IMR-90 (cell line): ENCODE results near the gene CNOT6. TPM values are rescaled to one million over a fixed set of nuclear protein-coding genes. Genes with fewer than 3 reads are reported as not detected.

Source experiments
- ATAC-seq: fragments of 200-7000 bp; cut with Tn5 transposase; 2 replicates; pipeline ENCODE4 v1.9.1; 2020; ENCODE audit warnings: low read depth, mild to moderate bottlenecking, moderate library complexity
- BruUV-seq: library from RNA; stranded (reverse); fragments of 400-500 nt; replicated peaks from 2 replicates; lab custom pipeline; 2021; lab: Mats Ljungman, UMichigan
- CTCF ChIA-PET: fragments of 300-600 bp; formaldehyde crosslinking; extraction: SDS; loops from one replicate; lab custom pipeline; 2021; ENCODE audit warnings: antibody characterized with exemption; lab: Yijun Ruan, JAX
- POLR2A ChIA-PET: fragments of 300-600 bp; sonication (Branson Sonifier 250); formaldehyde crosslinking; loops from one replicate; lab custom pipeline; 2022; ENCODE audit warnings: antibody characterized with exemption; ENCODE audit not compliant: unreplicated experiment; lab: Charles Lee
- DNase-seq: peaks from one replicate; pipeline ENCODE4 v3.0.0; 2013
- H2AFZ ChIP-seq: replicated peaks from 2 replicates; pipeline ENCODE3; 2013; ENCODE audit warnings: low read length, mild to moderate bottlenecking; ENCODE audit not compliant: poor library complexity
- H2AK5ac ChIP-seq: 2 replicates; pipeline ENCODE4 v1.6.1; 2013; ENCODE audit warnings: low read depth, low read length, inconsistent platforms
- H2AK9ac ChIP-seq: replicated peaks from 2 replicates; pipeline ENCODE3; 2013; ENCODE audit warnings: mild to moderate bottlenecking, low read depth, low read length, moderate library complexity; ENCODE audit not compliant: poor library complexity
- H2BK120ac ChIP-seq: 2 replicates; pipeline ENCODE4 v1.6.1; 2013; ENCODE audit warnings: low read depth, low read length, inconsistent platforms
- H2BK15ac ChIP-seq: 3 replicates; pipeline ENCODE4 v1.6.1; 2013; ENCODE audit warnings: low read depth, low read length, inconsistent platforms
- H2BK20ac ChIP-seq: 2 replicates; pipeline ENCODE4 v1.6.1; 2013; ENCODE audit warnings: low read depth, mild to moderate bottlenecking, inconsistent platforms, low read length, moderate library complexity
- H2BK5ac ChIP-seq: 2 replicates; pipeline ENCODE4 v1.6.1; 2013; ENCODE audit warnings: mild to moderate bottlenecking, low read depth, low read length, inconsistent platforms; ENCODE audit not compliant: poor library complexity, severe bottlenecking
- H3K14ac ChIP-seq: replicated peaks from 2 replicates; pipeline ENCODE4 v1.6.1; 2013; ENCODE audit warnings: low read depth, low read length, inconsistent platforms
- H3K18ac ChIP-seq: 2 replicates; pipeline ENCODE4 v1.6.1; 2013; ENCODE audit warnings: low read depth, low read length, control low read depth
- H3K23ac ChIP-seq: 2 replicates; pipeline ENCODE4 v1.6.1; 2013; ENCODE audit warnings: low read depth, low read length, inconsistent platforms
- H3K27ac ChIP-seq: 2 replicates; pipeline ENCODE4 v1.5.1; 2013; ENCODE audit warnings: mild to moderate bottlenecking, control low read depth, low read length; ENCODE audit not compliant: insufficient read depth
- H3K27me3 ChIP-seq: 2 replicates; pipeline ENCODE4 v1.6.1; 2013; ENCODE audit warnings: low read length; ENCODE audit not compliant: control insufficient read depth, insufficient read depth
- H3K36me3 ChIP-seq: 2 replicates; pipeline ENCODE4 v1.6.1; 2013; ENCODE audit warnings: low read length, mixed read lengths; ENCODE audit not compliant: control insufficient read depth, insufficient read depth
- H3K4ac ChIP-seq: 2 replicates; pipeline ENCODE4 v1.6.1; 2013; ENCODE audit warnings: low read depth, low read length, inconsistent platforms
- H3K4me1 ChIP-seq: 2 replicates; pipeline ENCODE4 v1.6.1; 2013; ENCODE audit warnings: low read length, mixed read lengths; ENCODE audit not compliant: control insufficient read depth, insufficient read depth
- H3K4me2 ChIP-seq: 2 replicates; pipeline ENCODE4 v1.6.1; 2013; ENCODE audit warnings: low read depth, mild to moderate bottlenecking, control low read depth, low read length, moderate library complexity
- H3K4me3 ChIP-seq: 2 replicates; pipeline ENCODE4 v1.5.1; 2013; ENCODE audit warnings: low read depth, mild to moderate bottlenecking, control low read depth, low read length, moderate library complexity; ENCODE audit not compliant: insufficient read depth
- H3K56ac ChIP-seq: 2 replicates; pipeline ENCODE4 v1.6.1; 2013; ENCODE audit warnings: low read length, inconsistent platforms; ENCODE audit not compliant: insufficient read depth; ENCODE audit errors: extremely low read depth
- H3K79me1 ChIP-seq, 2 experiments: 2 replicates each; pipeline ENCODE4 v1.6.1; 2013; ENCODE audit warnings: low read length in 2 of 2, inconsistent platforms in 1 of 2, low read depth in 1 of 2
- H3K9ac ChIP-seq: 2 replicates; pipeline ENCODE4 v1.6.1; 2013; ENCODE audit warnings: low read depth, low read length, control low read depth
- H3K9me1 ChIP-seq: 2 replicates; pipeline ENCODE4 v1.6.1; 2013; ENCODE audit warnings: low read length, inconsistent platforms; ENCODE audit not compliant: insufficient read depth
- H3K9me3 ChIP-seq: 2 replicates; pipeline ENCODE4 v1.6.1; 2013; ENCODE audit warnings: low read length; ENCODE audit not compliant: control insufficient read depth, insufficient read depth
- H4K20me1 ChIP-seq: 2 replicates; pipeline ENCODE4 v1.6.1; 2013; ENCODE audit warnings: low read length, inconsistent platforms; ENCODE audit not compliant: insufficient read depth
- H4K5ac ChIP-seq: 2 replicates; pipeline ENCODE4 v1.6.1; 2013; ENCODE audit warnings: mild to moderate bottlenecking, low read depth, low read length, control low read depth
- H4K8ac ChIP-seq, 2 experiments: 2 replicates each; pipeline ENCODE4 v1.6.1; 2013; ENCODE audit warnings: low read depth in 2 of 2, low read length in 2 of 2, control low read depth in 1 of 2, inconsistent platforms in 1 of 2
- H4K91ac ChIP-seq: 2 replicates; pipeline ENCODE4 v1.6.1; 2013; ENCODE audit warnings: low read depth, low read length, inconsistent platforms; ENCODE audit not compliant: insufficient read depth
- BHLHE40 ChIP-seq: fragments of 150-350 bp; IDR thresholded peaks from 2 replicates; pipeline ENCODE4 v1.6.1; 2016; ENCODE audit warnings: mild to moderate bottlenecking, low read depth, low read length
- CEBPB ChIP-seq: IDR thresholded peaks from 2 replicates; pipeline ENCODE4 v1.6.1; 2012; ENCODE audit warnings: low read depth, low read length, improper control_type of control experiment
- CHD1 ChIP-seq: IDR thresholded peaks from 2 replicates; pipeline ENCODE4 v1.6.1; 2012; ENCODE audit warnings: low read depth, low read length, improper control_type of control experiment
- CTCF ChIP-seq: conservative IDR thresholded peaks from 2 replicates; pipeline ENCODE4 v1.5.1; 2012; ENCODE audit warnings: mild to moderate bottlenecking, low read depth, low read length, improper control_type of control experiment
- FOS ChIP-seq: fragments of 150-350 bp; IDR thresholded peaks from 2 replicates; pipeline ENCODE4 v1.6.1; 2016; ENCODE audit warnings: low read depth, low read length
- MAFK ChIP-seq: IDR thresholded peaks from 2 replicates; pipeline ENCODE4 v1.6.1; 2012; ENCODE audit warnings: low read depth, low read length, improper control_type of control experiment
- MAZ ChIP-seq: IDR thresholded peaks from 2 replicates; pipeline ENCODE4 v1.6.1; 2012; ENCODE audit warnings: low read depth, mild to moderate bottlenecking, low read length, improper control_type of control experiment, moderate library complexity, borderline replicate concordance
- MXI1 ChIP-seq: IDR thresholded peaks from 2 replicates; pipeline ENCODE4 v1.6.1; 2012; ENCODE audit warnings: low read depth, mild to moderate bottlenecking, low read length, moderate library complexity, borderline replicate concordance
- NFE2L2 ChIP-seq: fragments of 150-350 bp; IDR thresholded peaks from 2 replicates; pipeline ENCODE4 v1.6.1; 2016; ENCODE audit warnings: low read depth, mild to moderate bottlenecking, low read length
- POLR2A ChIP-seq: IDR thresholded peaks from 2 replicates; pipeline ENCODE4 v1.6.1; 2012; ENCODE audit warnings: mild to moderate bottlenecking, low read depth, low read length
- RAD21 ChIP-seq: IDR thresholded peaks from 2 replicates; pipeline ENCODE4 v1.6.1; 2012; ENCODE audit warnings: low read length, improper control_type of control experiment
- RCOR1 ChIP-seq: IDR thresholded peaks from 2 replicates; pipeline ENCODE4 v1.6.1; 2012; ENCODE audit warnings: mild to moderate bottlenecking, low read length, improper control_type of control experiment; ENCODE audit not compliant: insufficient replicate concordance
- RFX5 ChIP-seq: IDR thresholded peaks from 2 replicates; pipeline ENCODE4 v1.8.0; 2012; ENCODE audit warnings: low read depth, mild to moderate bottlenecking, low read length, moderate library complexity
- SMC3 ChIP-seq: fragments of 150-350 bp; IDR thresholded peaks from 2 replicates; pipeline ENCODE4 v1.6.1; 2016; ENCODE audit warnings: low read depth, mild to moderate bottlenecking, antibody characterized with exemption, low read length, moderate library complexity
- WGBS, 2 experiments: methylation state at CpG; one replicate each; pipeline versions ENCODE4 v1.1.5 to v1.1.7; 2013; ENCODE audit warnings: missing lambda C conversion rate in 2 of 2; ENCODE audit not compliant: insufficient read length in 1 of 2; ENCODE audit errors: extremely low coverage in 2 of 2; 5-methylcytosine and 5-hydroxymethylcytosine counted together
- dilution Hi-C: fragments of 300-500 bp; cut with HindIII; formaldehyde crosslinking; loops from one replicate; pipeline ENCODE4 v1.14.3; 2018; ENCODE audit warnings: low sequenced_read_pairs; ENCODE audit not compliant: unreplicated experiment
- in situ Hi-C: fragments of 300-500 bp; cut with MboI; formaldehyde crosslinking; loops from 3 replicates; pipeline ENCODE4 v1.14.3; 2019; ENCODE audit warnings: low sequenced_read_pairs, inconsistent platforms, mixed read lengths
- intact Hi-C: fragments of 100-400 bp; cut with micrococcal nuclease; formaldehyde crosslinking; loops from 2 replicates; pipeline ENCODE4 v1.10.0; 2022
- polyA plus RNA-seq, 3 experiments: library from polyadenylated mRNA; depleted of rRNA; stranded (reverse); fragments of >200 nt; gene quantifications; 2 replicates each; pipeline ENCODE4 v1.2.3, GENCODE V29; 2012; ENCODE audit warnings: low replicate concordance in 1 of 3
- total RNA-seq: library from RNA; depleted of rRNA; stranded (reverse); fragments of >200 nt; gene quantifications from 2 replicates; pipeline ENCODE4 v1.2.3, GENCODE V29; 2012
- TF ChIP-seq, protein P1 (sequence below): fragments of 150-350 bp; IDR thresholded peaks from 2 replicates; pipeline ENCODE4 v1.6.1; 2016; ENCODE audit warnings: low read depth, mild to moderate bottlenecking, low read length, moderate library complexity, borderline replicate concordance
- TF ChIP-seq, protein P2 (sequence below): fragments of 150-350 bp; IDR thresholded peaks from 2 replicates; pipeline ENCODE4 v1.6.1; 2017; ENCODE audit warnings: mild to moderate bottlenecking, antibody characterized with exemption, low read length, low read depth

CNOT6 gene
- total and polyA plus RNA-seq, 2 of the 4 experiments (the other 2 are of a cell fraction), result 9.7 to 10.8 TPM

DNA sequence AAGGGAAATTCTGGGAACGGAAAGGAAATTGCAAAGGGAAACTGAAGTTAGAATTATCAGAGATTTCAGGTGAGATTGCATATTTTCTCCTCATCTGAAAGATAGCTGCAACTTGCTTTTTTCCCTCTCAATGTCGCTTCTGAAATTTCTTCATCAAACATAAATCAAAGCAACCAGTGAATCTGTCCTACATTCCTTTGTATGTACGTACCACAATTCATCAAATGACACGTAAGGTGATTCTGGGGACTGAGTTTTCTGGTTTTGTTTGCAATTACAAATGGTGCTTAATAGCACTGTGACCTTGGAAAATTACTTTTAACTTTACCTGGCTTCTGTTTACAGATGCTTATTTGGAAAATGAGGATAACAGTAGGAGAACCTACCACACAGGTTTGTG is 21.9 kb upstream of the CNOT6 start:
- H4K5ac ChIP-seq, result no peak overlapping the region
- peaks cover 11% of the 10 kb centered on the region for H3K27me3 ChIP-seq
- no CpG with 5 or more reads among the region's 4 CpGs for WGBS, 2 experiments
- no peak overlapping the region for H2BK5ac ChIP-seq
- H3K9ac ChIP-seq, result no peak overlapping the region
- H2AK5ac ChIP-seq, result no peak overlapping the region
- no peaks in the 10 kb centered on the region for H3K9me3 ChIP-seq
- no peaks in the 10 kb centered on the region for H3K36me3 ChIP-seq
- H3K14ac ChIP-seq, result no peak overlapping the region
- H2AFZ ChIP-seq, result no peak overlapping the region
- no peak overlapping the region for H4K8ac ChIP-seq
- CTCF ChIA-PET, result interaction anchor here (3.4 kb wide), 1 partner anchor 178 kb away, joined by 27 read pairs; no protein-coding TSS in a partner anchor
- no peak overlapping the region for H3K4me2 ChIP-seq
- no peaks in the 10 kb centered on the region for H3K4me1 ChIP-seq
- no peak for TF ChIP-seq CHD1
- TF ChIP-seq, protein P1, sequence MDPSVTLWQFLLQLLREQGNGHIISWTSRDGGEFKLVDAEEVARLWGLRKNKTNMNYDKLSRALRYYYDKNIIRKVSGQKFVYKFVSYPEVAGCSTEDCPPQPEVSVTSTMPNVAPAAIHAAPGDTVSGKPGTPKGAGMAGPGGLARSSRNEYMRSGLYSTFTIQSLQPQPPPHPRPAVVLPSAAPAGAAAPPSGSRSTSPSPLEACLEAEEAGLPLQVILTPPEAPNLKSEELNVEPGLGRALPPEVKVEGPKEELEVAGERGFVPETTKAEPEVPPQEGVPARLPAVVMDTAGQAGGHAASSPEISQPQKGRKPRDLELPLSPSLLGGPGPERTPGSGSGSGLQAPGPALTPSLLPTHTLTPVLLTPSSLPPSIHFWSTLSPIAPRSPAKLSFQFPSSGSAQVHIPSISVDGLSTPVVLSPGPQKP, result no peak
- no peak for TF ChIP-seq POLR2A
- TF ChIP-seq CTCF, result no peak
- no peak for TF ChIP-seq MXI1
- no peak for TF ChIP-seq FOS
- no peak for TF ChIP-seq RCOR1
- no peak for TF ChIP-seq SMC3
- TF ChIP-seq RFX5, result no peak
- no peak for TF ChIP-seq BHLHE40
- no peak for TF ChIP-seq NFE2L2
- no peak for TF ChIP-seq MAZ
- no peak for TF ChIP-seq RAD21
- no peak for TF ChIP-seq CEBPB
- TF ChIP-seq MAFK, result no peak
- TF ChIP-seq, protein P2, sequence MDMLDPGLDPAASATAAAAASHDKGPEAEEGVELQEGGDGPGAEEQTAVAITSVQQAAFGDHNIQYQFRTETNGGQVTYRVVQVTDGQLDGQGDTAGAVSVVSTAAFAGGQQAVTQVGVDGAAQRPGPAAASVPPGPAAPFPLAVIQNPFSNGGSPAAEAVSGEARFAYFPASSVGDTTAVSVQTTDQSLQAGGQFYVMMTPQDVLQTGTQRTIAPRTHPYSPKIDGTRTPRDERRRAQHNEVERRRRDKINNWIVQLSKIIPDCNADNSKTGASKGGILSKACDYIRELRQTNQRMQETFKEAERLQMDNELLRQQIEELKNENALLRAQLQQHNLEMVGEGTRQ, result no peak
- no peak overlapping the region for H2BK120ac ChIP-seq
- H3K18ac ChIP-seq, result no peak overlapping the region
- no peaks in the 10 kb centered on the region for H3K79me1 ChIP-seq
- H3K4me3 ChIP-seq, result no peak overlapping the region
- no peak for DNase-seq
- dilution Hi-C loops, result no loop called here
- H2BK15ac ChIP-seq, result no peak overlapping the region
- no peak overlapping the region for H2BK20ac ChIP-seq
- POLR2A ChIA-PET, result no interaction called here
- no peak overlapping the region for H4K91ac ChIP-seq
- in situ Hi-C loops, result loop anchor here (5.0 to 25.0 kb wide), 2 partner anchors 180 to 335 kb away; partner anchors contain the start of gene MAPK9
- H3K9me1 ChIP-seq, result no peaks in the 10 kb centered on the region
- no peak for ATAC-seq
- intact Hi-C loops, result loop anchor here (5.0 kb wide), 2 partner anchors 135 to 200 kb away; no protein-coding TSS in a partner anchor
- BruUV-seq, result no TSS peak
- H3K23ac ChIP-seq, result no peak overlapping the region
- H3K4ac ChIP-seq, result no peak overlapping the region
- no peak overlapping the region for H3K27ac ChIP-seq
- H2AK9ac ChIP-seq, result no peak overlapping the region
- H4K20me1 ChIP-seq, result no peaks in the 10 kb centered on the region
- H3K56ac ChIP-seq, result no peak overlapping the region
